Measurements from ENCODE around the gene HNRNPLL. TPM values are rescaled to one million over a fixed set of nuclear protein-coding genes. Genes with fewer than 3 reads are reported as not detected.
A peak's percentile ranks its signal among the peaks of the same experiment; 100 is the strongest.
"Not testable (repeated sequence)": the region's sequence is repeated elsewhere in the genome, so short reads cannot be mapped to it uniquely, and the experiment has no call there.

HNRNPLL gene
- total and polyA plus RNA-seq, 11 donors = 6.9 to 33.2 (median 23.2) TPM

DNA sequence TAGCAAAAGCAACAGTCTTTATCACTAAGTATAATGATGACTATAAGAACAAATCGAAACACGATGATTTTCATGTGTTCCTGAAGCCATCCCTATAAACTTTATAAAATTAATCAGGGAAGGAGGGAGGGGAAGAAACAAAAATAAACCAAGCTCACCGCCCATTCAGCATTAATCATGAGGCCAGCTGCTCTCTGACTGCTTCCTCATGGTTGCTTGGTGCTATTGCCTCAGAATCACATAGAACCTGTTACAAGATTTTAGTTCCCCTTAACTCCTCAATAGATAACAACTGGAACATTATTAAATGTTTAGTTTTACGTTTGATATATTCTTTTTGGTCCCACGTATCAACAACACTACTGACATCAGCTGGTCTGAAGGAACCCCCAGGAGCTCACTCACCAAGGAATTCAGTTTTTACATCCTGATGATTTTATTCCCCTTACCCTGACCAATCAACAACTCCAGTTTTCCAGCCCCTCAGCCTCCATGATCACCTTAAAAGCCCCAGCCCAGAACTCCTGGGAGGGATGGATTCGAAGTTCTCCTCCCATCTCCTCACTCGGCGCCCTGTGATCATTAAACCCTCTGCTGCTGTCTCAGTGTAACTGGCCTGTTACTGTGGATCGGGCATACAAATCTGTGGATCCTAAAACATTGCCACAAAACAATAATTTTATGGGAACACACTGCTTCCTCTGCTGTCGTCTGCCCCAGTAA is 10.6 kb upstream of the HNRNPLL start:
- peak in 1 of 4 donors; percentile 49 for ATAC-seq
- no peaks in the 10 kb centered on the region for H3K9me3 ChIP-seq
- intact Hi-C loops (cut with DNase I) = no loop called here
- no peak overlapping the region for H3K4me3 ChIP-seq
- no peaks in the 10 kb centered on the region for H3K27me3 ChIP-seq
- no peak for DNase-seq
- peaks cover 0 to 50% (median 0%) of the 10 kb centered on the region in 12 donors for H3K4me1 ChIP-seq
- H3K27ac ChIP-seq = peak overlapping the region in 1 of 12 donors; percentile 72
- WGBS, 4 donors = 79 to 84% (median 82%) methylated on average over 10 of the region's 10 CpGs
- no peaks in the 10 kb centered on the region for H3K36me3 ChIP-seq
- no peak for TF ChIP-seq POLR2A (IDR thresholded peaks at IDR 0.05)
- TF ChIP-seq, protein P1, sequence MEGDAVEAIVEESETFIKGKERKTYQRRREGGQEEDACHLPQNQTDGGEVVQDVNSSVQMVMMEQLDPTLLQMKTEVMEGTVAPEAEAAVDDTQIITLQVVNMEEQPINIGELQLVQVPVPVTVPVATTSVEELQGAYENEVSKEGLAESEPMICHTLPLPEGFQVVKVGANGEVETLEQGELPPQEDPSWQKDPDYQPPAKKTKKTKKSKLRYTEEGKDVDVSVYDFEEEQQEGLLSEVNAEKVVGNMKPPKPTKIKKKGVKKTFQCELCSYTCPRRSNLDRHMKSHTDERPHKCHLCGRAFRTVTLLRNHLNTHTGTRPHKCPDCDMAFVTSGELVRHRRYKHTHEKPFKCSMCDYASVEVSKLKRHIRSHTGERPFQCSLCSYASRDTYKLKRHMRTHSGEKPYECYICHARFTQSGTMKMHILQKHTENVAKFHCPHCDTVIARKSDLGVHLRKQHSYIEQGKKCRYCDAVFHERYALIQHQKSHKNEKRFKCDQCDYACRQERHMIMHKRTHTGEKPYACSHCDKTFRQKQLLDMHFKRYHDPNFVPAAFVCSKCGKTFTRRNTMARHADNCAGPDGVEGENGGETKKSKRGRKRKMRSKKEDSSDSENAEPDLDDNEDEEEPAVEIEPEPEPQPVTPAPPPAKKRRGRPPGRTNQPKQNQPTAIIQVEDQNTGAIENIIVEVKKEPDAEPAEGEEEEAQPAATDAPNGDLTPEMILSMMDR (IDR thresholded peaks at IDR 0.05) = no peak

DNA sequence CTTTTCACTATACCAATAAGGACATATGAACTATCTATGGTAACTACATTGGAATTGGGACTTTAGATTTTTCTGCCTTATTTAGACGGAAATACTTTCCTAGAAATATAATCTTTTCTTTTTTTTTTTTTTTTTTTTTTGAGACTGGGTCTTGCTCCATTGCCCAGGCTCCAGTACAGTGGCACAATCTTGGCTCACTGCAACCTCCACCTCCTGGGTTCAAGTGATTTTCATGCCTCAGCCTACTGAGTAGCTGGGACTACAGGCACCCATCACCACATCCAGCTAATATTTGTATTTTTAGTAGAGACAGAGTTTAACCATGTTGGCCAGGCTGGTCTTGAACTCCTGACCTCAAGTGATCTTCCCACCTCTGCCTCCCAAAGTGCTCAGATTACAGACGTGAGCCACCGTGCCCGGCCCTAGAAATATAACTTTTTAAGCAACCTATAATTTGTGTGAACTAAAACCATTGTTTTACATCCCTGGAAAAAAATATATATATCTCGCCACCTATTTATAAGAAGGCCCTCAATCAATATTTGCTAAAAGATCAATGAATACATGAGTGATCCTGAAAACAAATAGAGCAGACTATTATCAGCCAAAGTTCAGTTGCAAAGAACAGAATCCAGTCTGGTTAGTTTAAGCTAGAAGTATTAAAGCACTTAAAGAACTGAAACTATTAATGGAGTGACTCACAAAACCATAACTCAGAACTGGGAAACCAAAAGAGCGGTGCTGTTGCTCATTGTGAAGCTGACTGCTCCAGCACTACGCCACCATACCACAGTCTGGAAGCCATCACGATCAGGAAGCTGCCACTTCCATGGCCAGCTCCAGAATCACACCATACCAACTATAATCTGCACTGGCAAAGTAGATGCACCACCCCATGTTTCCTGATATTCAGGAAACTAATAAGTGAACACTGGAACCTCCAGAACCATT is 8.4 kb upstream of the HNRNPLL start:
- Histone ChIP-seq H3K27me3 (no peaks in the 10 kb centered on the region), H3K4me3 (no peak overlapping the region), H3K4me1 (peaks cover 0 to 41% (median 0%) of the 10 kb centered on the region in 12 donors), H3K27ac (peak overlapping the region in 1 of 12 donors; percentile 35), H3K9me3 (no peaks in the 10 kb centered on the region), H3K36me3 (no peaks in the 10 kb centered on the region)
- DNase-seq = no peak
- TF ChIP-seq, protein P1 (IDR thresholded peaks at IDR 0.05) = no peak
- TF ChIP-seq POLR2A (IDR thresholded peaks at IDR 0.05) = no peak
- no peak for ATAC-seq
- intact Hi-C loops (cut with DNase I) = no loop called here
- 83 to 94% (median 88%) methylated on average over 8 of the region's 8 CpGs for WGBS, 4 donors

DNA sequence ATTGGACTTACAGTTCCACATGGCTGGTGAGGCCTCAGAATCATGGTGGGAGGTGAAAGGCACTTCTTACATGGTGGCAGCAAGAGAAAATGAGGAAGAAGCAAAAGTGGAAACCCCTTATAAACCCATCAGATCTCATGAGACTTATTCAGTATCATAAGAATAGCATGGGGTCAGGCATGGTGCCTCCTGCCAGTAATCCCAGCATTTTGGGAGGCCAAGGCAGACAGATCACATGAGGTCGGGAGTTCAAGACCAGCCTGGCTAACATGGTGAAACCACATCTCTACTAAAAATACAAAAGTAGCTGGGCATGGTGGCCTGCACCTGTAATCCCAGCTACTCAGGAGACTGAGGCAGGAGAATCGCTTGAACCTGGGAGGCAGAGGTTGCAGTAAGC is 6.5 kb upstream of the HNRNPLL start:
- H3K36me3 ChIP-seq; H3K27ac ChIP-seq; intact Hi-C loops (cut with DNase I); H3K27me3 ChIP-seq; DNase-seq; ATAC-seq; H3K4me3 ChIP-seq; H3K9me3 ChIP-seq: not testable (repeated sequence)
- 93 to 100% (median 98%) methylated on average over 2 of the region's 2 CpGs for WGBS, 4 donors
- peaks cover 0 to 46% (median 0%) of the 10 kb centered on the region in 12 donors for H3K4me1 ChIP-seq

DNA sequence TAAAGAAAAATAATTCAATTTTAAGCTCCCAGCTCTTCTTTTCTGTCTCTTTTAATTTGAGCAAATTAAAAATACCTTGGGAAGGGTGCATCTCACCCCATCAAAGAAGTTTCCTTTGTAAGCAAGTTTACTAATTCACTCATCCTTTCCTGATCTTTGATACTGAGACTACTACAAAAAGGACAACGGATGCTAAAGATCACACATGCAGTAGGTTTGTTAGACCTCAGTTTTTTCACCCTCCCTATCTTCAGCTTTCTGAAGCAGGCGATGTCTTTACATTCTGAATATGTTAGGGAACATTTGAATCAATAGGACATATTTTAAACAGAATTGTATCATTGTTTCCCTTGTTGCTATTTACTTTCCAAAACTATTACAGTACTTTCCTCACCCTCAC is 6.0 kb upstream of the HNRNPLL start:
- no peak for ATAC-seq
- Histone ChIP-seq H3K9me3 (no peaks in the 10 kb centered on the region), H3K4me1 (peaks cover 0 to 48% (median 3%) of the 10 kb centered on the region in 12 donors), H3K36me3 (no peaks in the 10 kb centered on the region), H3K27ac (no peak overlapping the region), H3K4me3 (no peak overlapping the region), H3K27me3 (no peaks in the 10 kb centered on the region)
- intact Hi-C loops (cut with DNase I) = no loop called here
- 88 to 92% (median 92%) methylated on average over 2 of the region's 2 CpGs for WGBS, 4 donors
- no peak for DNase-seq
- TF ChIP-seq, protein P1 (IDR thresholded peaks at IDR 0.05) = no peak
- no peak for TF ChIP-seq POLR2A (IDR thresholded peaks at IDR 0.05)

Measured in heart left ventricle (tissue), 16 donors.